Measurements from ENCODE around the gene SMIM5. TPM values are rescaled to one million over a fixed set of nuclear protein-coding genes. Genes with fewer than 3 reads are reported as not detected.

The SMIM5 gene
- total RNA-seq, 4 donors from 2014 or later: 0.31 to 2.0 (median 1.0) TPM

DNA sequence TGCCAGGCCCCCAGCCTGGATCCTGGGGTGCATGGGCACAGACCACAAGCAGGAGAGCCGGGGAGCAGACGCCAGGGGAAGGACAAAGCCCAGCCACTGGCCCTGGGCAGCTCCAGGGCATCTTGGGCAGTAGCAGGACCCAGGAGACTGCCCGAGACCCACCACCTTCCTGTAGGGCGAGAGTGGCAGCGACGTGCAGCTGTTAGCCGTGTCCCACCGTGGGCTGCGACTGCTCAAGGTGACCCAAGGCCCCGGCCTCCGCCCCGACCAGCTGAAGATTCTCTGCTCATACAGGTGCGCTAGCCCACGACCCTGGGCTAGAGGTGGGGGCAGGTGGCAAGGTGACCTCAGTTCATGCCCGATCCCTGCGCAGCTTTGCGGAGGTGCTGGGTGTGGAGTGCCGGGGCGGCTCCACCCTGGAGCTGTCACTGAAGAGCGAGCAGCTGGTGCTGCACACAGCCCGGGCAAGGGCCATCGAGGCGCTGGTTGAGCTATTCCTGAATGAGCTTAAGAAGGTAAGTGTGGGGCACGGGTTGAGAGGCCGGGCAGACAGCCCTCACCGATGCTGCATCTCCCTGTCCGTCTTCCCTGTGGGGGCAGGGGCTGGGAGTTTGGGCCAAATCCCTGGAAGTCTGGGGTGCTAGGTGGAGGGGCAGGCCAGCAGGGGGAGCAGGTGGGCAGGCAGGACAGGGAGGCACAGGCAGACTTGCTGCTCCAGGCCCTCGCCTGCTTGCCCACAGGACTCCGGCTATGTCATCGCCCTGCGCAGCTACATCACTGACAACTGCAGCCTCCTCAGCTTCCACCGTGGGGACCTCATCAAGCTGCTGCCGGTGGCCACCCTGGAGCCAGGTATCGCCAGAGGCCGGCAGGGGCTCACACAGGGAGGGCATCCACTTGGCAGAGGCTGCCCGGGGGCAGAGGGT lies 13.5 kb upstream of the SMIM5 start:
- no peak for DNase-seq (ENCODE audit: low spot score)
- TF ChIP-seq, protein P1, sequence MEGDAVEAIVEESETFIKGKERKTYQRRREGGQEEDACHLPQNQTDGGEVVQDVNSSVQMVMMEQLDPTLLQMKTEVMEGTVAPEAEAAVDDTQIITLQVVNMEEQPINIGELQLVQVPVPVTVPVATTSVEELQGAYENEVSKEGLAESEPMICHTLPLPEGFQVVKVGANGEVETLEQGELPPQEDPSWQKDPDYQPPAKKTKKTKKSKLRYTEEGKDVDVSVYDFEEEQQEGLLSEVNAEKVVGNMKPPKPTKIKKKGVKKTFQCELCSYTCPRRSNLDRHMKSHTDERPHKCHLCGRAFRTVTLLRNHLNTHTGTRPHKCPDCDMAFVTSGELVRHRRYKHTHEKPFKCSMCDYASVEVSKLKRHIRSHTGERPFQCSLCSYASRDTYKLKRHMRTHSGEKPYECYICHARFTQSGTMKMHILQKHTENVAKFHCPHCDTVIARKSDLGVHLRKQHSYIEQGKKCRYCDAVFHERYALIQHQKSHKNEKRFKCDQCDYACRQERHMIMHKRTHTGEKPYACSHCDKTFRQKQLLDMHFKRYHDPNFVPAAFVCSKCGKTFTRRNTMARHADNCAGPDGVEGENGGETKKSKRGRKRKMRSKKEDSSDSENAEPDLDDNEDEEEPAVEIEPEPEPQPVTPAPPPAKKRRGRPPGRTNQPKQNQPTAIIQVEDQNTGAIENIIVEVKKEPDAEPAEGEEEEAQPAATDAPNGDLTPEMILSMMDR (IDR thresholded peaks at IDR 0.05): no peak
- ATAC-seq (ENCODE audit: low FRiP score): no peak

DNA sequence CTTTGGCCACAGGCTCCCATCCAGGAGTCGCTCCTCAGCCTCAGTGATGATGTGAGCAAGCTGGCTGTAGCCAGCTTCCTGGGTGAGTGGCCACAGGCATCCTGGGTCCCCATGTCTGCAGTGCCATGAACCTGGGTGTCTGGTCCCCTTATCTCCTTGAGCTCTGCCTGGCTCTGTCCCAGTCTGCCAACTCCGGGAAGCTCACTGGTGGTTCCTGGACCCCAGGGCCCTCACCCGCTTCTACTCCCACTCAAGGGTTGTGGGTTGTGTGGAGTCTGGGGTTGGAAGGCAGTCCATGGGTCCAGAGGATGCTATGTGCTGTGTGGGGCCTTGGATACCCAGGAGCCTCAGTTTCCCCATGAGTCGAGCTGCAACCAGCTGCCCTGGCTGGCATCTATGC lies 11.7 kb upstream of the SMIM5 start:
- no peak for DNase-seq (ENCODE audit: low spot score)

DNA sequence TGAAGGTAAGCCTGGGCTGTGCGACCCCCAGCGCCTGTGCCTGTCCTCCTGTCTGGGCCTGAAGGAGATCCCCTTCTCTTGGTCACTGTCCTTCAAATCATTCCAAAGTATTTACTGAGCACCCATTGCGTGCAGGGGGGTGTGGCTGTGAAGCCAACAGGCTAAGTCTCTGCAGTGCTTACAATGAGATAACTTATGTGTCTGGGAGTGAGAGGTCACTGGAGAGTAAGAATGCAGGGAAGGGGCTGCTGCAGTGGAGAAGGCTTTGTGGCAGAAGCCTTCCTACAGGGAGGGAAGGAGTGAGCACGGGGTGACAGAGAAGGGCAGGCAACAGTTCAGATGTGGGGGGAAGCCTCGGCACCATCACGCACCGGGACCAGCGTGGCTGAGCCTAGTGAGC lies 11.2 kb upstream of the SMIM5 start:
- TF ChIP-seq, protein P1 (IDR thresholded peaks at IDR 0.05): no peak
- DNase-seq (ENCODE audit: low spot score): no peak

More for the DNA sequence above, 11.7 kb upstream of the SMIM5 start:
- TF ChIP-seq, protein P1 (IDR thresholded peaks at IDR 0.05): no peak
- no peak for ATAC-seq (ENCODE audit: low FRiP score)

DNA sequence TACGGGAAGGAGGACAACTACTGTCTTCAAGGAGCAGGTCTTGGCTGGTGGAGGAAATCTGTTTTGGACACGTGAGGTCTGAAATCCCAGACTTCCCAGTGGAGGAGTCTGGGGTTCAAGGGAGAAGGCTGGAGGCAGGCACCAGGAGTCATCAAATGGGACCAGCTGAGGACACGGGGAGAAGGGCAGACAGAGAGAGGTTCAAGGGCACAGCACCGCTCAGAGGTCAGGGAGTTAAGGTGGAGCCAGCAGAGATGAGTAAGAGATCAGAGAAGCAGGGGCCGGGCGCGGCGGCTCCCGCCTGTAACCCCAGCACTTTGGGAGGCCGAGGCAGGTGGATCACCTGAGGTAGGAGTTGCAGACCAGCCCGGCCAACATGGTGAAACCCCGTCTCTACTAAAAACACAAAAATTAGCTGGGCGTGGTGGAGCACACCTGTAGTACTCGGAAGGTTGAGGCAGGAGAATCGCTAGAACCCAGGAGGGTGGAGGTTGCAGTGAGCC lies 10.4 kb upstream of the SMIM5 start:
- TF ChIP-seq, protein P1 (IDR thresholded peaks at IDR 0.05): no peak
- no peak for ATAC-seq (ENCODE audit: low FRiP score)
- no peak for DNase-seq (ENCODE audit: low spot score)

More for the DNA sequence above, 11.2 kb upstream of the SMIM5 start:
- ATAC-seq (ENCODE audit: low FRiP score): no peak

DNA sequence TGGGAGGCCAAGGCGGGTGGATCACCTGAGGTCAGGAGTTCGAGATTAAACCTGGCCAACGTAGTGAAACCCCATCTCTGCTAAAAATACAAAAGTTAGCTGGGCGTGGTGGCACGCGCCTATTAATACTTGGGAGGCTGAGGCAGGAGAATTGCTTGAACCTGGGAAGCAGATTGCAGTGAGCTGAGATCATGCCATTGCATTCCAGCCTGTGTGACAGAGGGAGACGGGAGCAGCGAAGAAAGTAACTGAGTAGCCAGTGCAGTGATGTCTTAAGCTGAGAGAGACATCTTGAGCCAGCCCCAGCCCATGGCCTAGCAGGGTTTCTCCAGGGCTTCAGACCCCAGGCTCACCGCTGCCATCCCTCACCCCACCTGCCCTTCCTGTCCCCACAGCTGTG lies 9.8 kb upstream of the SMIM5 start:
- DNase-seq (ENCODE audit: low spot score) (no peak), ATAC-seq (ENCODE audit: low FRiP score) (no peak)
- TF ChIP-seq, protein P1 (IDR thresholded peaks at IDR 0.05): no peak

DNA sequence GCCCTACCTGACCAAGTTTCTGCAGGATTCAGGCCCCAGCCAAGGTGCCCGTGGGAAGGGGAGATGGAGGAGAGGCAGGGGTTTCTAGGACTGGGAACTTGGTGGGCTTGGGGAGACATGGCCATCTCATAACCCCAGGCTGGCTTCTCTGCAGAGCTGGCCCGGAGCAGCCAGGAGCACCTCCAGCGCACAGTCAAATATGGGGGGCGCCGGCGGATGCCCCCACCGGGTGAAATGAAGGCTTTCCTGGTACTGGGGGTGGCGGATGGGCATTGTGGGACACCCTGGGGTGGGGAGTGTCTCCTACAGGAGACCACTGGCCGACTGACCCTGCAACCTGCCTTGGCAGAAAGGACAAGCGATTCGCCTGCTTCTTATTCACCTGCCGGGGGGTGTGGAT lies 9.2 kb upstream of the SMIM5 start:
- TF ChIP-seq, protein P1 (IDR thresholded peaks at IDR 0.05): no peak
- DNase-seq (ENCODE audit: low spot score) (no peak), ATAC-seq (ENCODE audit: low FRiP score) (no peak)
